ENCODE data around the gene CD151. TPM values are rescaled to one million over a fixed set of nuclear protein-coding genes. Genes with fewer than 3 reads are reported as not detected.
A peak's percentile ranks its signal among the peaks of the same experiment; 100 is the strongest.

The CD151 gene
- total RNA-seq, 1 donor from 2014 or later, result 154 TPM

GRCh38 chr11:838441-839279, 5.9 kb downstream of the CD151 start:
- no peak for DNase-seq (ENCODE audit: low spot score, unreplicated experiment)
- Mint-ChIP-seq H3K36me3 (ENCODE audit: insufficient read depth) (no peaks in the 10 kb centered on the region), H3K27me3 (no peaks in the 10 kb centered on the region), H3K4me1 (ENCODE audit: low read depth) (peaks cover 12% of the 10 kb centered on the region), H3K4me3 (ENCODE audit: low read depth) (no peak overlapping the region), H3K27ac (no peak overlapping the region), H3K9me3 (ENCODE audit: low read depth) (no peaks in the 10 kb centered on the region)
- TF ChIP-seq, protein P1, sequence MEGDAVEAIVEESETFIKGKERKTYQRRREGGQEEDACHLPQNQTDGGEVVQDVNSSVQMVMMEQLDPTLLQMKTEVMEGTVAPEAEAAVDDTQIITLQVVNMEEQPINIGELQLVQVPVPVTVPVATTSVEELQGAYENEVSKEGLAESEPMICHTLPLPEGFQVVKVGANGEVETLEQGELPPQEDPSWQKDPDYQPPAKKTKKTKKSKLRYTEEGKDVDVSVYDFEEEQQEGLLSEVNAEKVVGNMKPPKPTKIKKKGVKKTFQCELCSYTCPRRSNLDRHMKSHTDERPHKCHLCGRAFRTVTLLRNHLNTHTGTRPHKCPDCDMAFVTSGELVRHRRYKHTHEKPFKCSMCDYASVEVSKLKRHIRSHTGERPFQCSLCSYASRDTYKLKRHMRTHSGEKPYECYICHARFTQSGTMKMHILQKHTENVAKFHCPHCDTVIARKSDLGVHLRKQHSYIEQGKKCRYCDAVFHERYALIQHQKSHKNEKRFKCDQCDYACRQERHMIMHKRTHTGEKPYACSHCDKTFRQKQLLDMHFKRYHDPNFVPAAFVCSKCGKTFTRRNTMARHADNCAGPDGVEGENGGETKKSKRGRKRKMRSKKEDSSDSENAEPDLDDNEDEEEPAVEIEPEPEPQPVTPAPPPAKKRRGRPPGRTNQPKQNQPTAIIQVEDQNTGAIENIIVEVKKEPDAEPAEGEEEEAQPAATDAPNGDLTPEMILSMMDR (IDR thresholded peaks at IDR 0.05; ENCODE audit: unreplicated experiment), result peak; percentile 40

- no peak overlapping the region for H3K27ac Mint-ChIP-seq
- H3K36me3 Mint-ChIP-seq (ENCODE audit: insufficient read depth), result no peaks in the 10 kb centered on the region
- H3K9me3 Mint-ChIP-seq (ENCODE audit: low read depth), result no peaks in the 10 kb centered on the region
- H3K27me3 Mint-ChIP-seq, result no peaks in the 10 kb centered on the region
- DNase-seq (ENCODE audit: low spot score, unreplicated experiment), result no peak
- peaks cover 10% of the 10 kb centered on the region for H3K4me1 Mint-ChIP-seq (ENCODE audit: low read depth)
- TF ChIP-seq, protein P1 (IDR thresholded peaks at IDR 0.05; ENCODE audit: unreplicated experiment), result no peak
- no peak overlapping the region for H3K4me3 Mint-ChIP-seq (ENCODE audit: low read depth)
These were observed 6.5 kb downstream of the CD151 start for GRCh38 chr11:839280-839623.

DNA sequence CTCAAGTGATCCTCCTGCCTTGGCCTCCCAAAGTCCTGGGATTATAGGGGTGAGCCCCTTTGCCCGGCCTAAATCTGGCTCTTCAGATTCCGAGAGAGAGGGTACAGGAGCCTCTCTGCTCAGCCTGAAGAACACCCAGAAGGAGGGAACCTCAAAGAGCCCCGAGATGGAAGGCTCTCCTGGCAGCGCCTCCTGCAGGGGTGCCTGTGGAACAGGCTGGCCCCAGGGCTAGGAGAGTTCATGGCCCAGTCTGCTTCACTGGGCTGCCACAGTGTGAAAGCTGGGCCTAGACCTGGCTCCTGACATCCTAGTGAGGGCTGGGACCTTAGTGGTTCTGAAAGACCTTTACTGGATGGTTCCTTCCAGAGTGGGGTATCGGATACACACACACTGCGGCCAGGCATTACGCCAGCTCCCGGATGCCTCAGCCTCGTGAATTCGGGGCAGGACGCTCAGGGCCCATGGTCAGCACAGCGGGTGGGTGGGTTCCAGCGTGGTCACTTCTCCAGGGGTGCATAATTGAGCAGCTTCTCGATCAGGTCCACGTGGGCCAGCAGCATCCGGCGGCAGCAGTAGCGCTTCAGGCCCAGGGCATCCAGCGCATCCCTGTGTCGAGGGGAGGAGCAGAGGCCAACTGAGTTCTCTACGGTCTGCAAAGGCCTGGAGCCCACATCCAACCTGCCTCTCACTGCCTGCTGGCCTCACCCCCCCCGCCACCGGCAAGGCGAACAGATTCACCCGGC, 7.3 kb downstream of the CD151 start:
- peaks cover 14% of the 10 kb centered on the region for H3K4me1 Mint-ChIP-seq (ENCODE audit: low read depth)
- H3K36me3 Mint-ChIP-seq (ENCODE audit: insufficient read depth), result no peaks in the 10 kb centered on the region
- peak overlapping the region; percentile 84 for H3K4me3 Mint-ChIP-seq (ENCODE audit: low read depth)
- no peak for DNase-seq (ENCODE audit: low spot score, unreplicated experiment)
- no peaks in the 10 kb centered on the region for H3K9me3 Mint-ChIP-seq (ENCODE audit: low read depth)
- no peak overlapping the region for H3K27ac Mint-ChIP-seq
- no peaks in the 10 kb centered on the region for H3K27me3 Mint-ChIP-seq
- TF ChIP-seq, protein P1 (IDR thresholded peaks at IDR 0.05; ENCODE audit: unreplicated experiment), result peak; percentile 24

GRCh38 chr11:841981-842369, 9.2 kb downstream of the CD151 start:
- TF ChIP-seq, protein P1 (IDR thresholded peaks at IDR 0.05; ENCODE audit: unreplicated experiment), result no peak
- peak overlapping the region; percentile 92 for H3K27ac Mint-ChIP-seq

DNA sequence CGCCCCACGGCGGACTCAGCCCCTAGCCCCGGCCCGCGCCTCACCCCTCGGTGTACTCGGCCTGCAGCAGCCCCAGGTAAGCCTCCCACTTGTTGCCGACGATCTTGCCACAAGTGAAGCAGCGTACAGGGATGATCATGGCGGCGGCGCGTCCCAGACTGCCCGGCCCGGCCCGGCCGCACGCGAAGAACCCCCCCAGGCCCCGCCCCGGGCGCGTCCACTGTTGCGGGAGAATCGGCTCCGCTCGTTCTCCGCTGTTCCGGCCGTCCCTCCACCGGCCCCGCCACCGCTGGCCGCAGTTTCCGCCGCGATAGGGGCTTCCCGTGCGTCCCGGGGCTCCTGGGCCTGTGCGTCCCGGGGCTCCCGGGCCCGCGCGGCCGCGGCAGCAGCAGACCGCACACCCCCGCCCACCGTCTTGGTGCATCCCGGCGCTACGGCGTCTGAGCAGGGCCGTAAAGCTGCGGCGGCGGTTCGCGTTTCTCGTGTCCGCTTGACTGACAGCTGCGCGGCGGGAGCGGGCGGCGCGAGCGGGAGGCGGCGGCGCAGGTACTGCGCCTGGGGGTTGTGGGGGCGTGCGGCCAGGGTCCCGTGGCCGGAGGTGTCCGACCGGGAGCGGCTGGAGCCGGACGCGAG, 9.7 kb downstream of the CD151 start, which contains the start of the genes POLR2L and TSPAN4:
Gene POLR2L, minus strand, starts transcription at position 160 of the 633 bp plus-strand sequence. Its CDS starts 21 bp downstream, at position 139.
Gene TSPAN4, plus strand, starts transcription at position 483 of the 633 bp plus-strand sequence. CDS start 7,453 bp downstream, outside the sequence.
- H3K9me3 Mint-ChIP-seq (ENCODE audit: low read depth), result no peaks in the 10 kb centered on the region
- TF ChIP-seq, protein P1 (IDR thresholded peaks at IDR 0.05; ENCODE audit: unreplicated experiment), result no peak
- peak within 1 kb of the TSS; percentile 92 for H3K27ac Mint-ChIP-seq
- peak within 1 kb of the TSS; percentile 84 for H3K4me3 Mint-ChIP-seq (ENCODE audit: low read depth)
- DNase-seq (ENCODE audit: low spot score, unreplicated experiment), result peak; percentile 77
- no peaks in the 10 kb centered on the region for H3K36me3 Mint-ChIP-seq (ENCODE audit: insufficient read depth)
- peaks cover 3% of the 10 kb centered on the region for H3K27me3 Mint-ChIP-seq
- peaks cover 15% of the 10 kb centered on the region for H3K4me1 Mint-ChIP-seq (ENCODE audit: low read depth)

More at GRCh38 chr11:841981-842369, 9.2 kb downstream of the CD151 start:
- DNase-seq (ENCODE audit: low spot score, unreplicated experiment), result no peak
- Mint-ChIP-seq H3K36me3 (ENCODE audit: insufficient read depth) (no peaks in the 10 kb centered on the region), H3K9me3 (ENCODE audit: low read depth) (no peaks in the 10 kb centered on the region), H3K27me3 (peaks cover 3% of the 10 kb centered on the region), H3K4me1 (ENCODE audit: low read depth) (peaks cover 15% of the 10 kb centered on the region), H3K4me3 (ENCODE audit: low read depth) (peak overlapping the region; percentile 84)

Data from progenitor cell of endocrine pancreas (in vitro differentiated cells).